WTC11 (cell line): ENCODE data around the gene HES6. TPM values are rescaled to one million over a fixed set of nuclear protein-coding genes. Genes with fewer than 3 reads are reported as not detected.

Experiments
- ATF1 ChIP-seq: sonication (generic); formaldehyde crosslinking; IDR thresholded peaks from 2 replicates; pipeline ENCODE4 v1.8.1; 2023; ENCODE audit warnings: mild to moderate bottlenecking, moderate library complexity, missing genetic modification reagents
- ESRRA ChIP-seq: sonication (generic); formaldehyde crosslinking; IDR thresholded peaks from 2 replicates; pipeline ENCODE4 v1.8.1; 2022; ENCODE audit warnings: mild to moderate bottlenecking, missing genetic modification reagents, borderline replicate concordance
- FOXJ3 ChIP-seq: sonication (generic); formaldehyde crosslinking; IDR thresholded peaks from 2 replicates; pipeline ENCODE4 v1.9.0; 2021; ENCODE audit warnings: missing genetic modification reagents, mild to moderate bottlenecking, borderline replicate concordance
- JAZF1 ChIP-seq: fragments of 250-450 bp; sonication (Bioruptor Pico); IDR thresholded peaks from 2 replicates; pipeline ENCODE4 v1.9.0; 2021; ENCODE audit warnings: moderate library complexity, mild to moderate bottlenecking, inconsistent platforms
- JUN ChIP-seq: sonication (generic); formaldehyde crosslinking; IDR thresholded peaks from 2 replicates; pipeline ENCODE4 v1.8.0; 2023; ENCODE audit warnings: mild to moderate bottlenecking, missing genetic modification reagents
- NFE2L1 ChIP-seq: sonication (generic); formaldehyde crosslinking; IDR thresholded peaks from 2 replicates; pipeline ENCODE4 v1.8.1; 2023; ENCODE audit warnings: missing genetic modification reagents
- RELA ChIP-seq: sonication (generic); formaldehyde crosslinking; IDR thresholded peaks from 2 replicates; pipeline ENCODE4 v1.8.1; 2022; ENCODE audit warnings: missing genetic modification reagents, mild to moderate bottlenecking, borderline replicate concordance
- SOX15 ChIP-seq: fragments of 250-450 bp; sonication (Bioruptor Pico); IDR thresholded peaks from 2 replicates; pipeline ENCODE4 v1.9.0; 2021; ENCODE audit warnings: mild to moderate bottlenecking
- ZNF219 ChIP-seq: sonication (generic); formaldehyde crosslinking; IDR thresholded peaks from 2 replicates; pipeline ENCODE4 v1.8.0; 2023; ENCODE audit warnings: missing genetic modification reagents, mild to moderate bottlenecking, borderline replicate concordance
- ZNF396 ChIP-seq: fragments of 250-450 bp; sonication (Bioruptor Pico); IDR thresholded peaks from 2 replicates; pipeline ENCODE4 v1.8.0; 2021; ENCODE audit warnings: mild to moderate bottlenecking, moderate library complexity, borderline replicate concordance
- ZNF416 ChIP-seq: fragments of 250-450 bp; sonication (Bioruptor Pico); IDR thresholded peaks from 2 replicates; pipeline ENCODE4 v1.9.0; 2021; ENCODE audit warnings: mild to moderate bottlenecking, inconsistent platforms
- total RNA-seq: library from RNA; stranded (reverse); gene quantifications from 3 replicates; pipeline ENCODE4 v1.2.3, GENCODE V29; 2021
- TF ChIP-seq, protein P1 (sequence below): fragments of 250-450 bp; sonication (Bioruptor Pico); IDR thresholded peaks from 2 replicates; pipeline ENCODE4 v1.9.0; 2021; ENCODE audit warnings: mild to moderate bottlenecking
- TF ChIP-seq, protein P2 (sequence below): sonication (generic); formaldehyde crosslinking; IDR thresholded peaks from 2 replicates; pipeline ENCODE4 v1.8.1; 2022; ENCODE audit warnings: missing genetic modification reagents, borderline replicate concordance
- TF ChIP-seq, protein P3 (sequence below): sonication (generic); formaldehyde crosslinking; IDR thresholded peaks from 2 replicates; pipeline ENCODE4 v1.8.0; 2022; ENCODE audit warnings: mild to moderate bottlenecking, missing genetic modification reagents
- TF ChIP-seq, protein P4 (sequence below): sonication (generic); formaldehyde crosslinking; IDR thresholded peaks from 2 replicates; pipeline ENCODE4 v1.8.0; 2023; ENCODE audit warnings: missing genetic modification reagents
- TF ChIP-seq, protein P5 (sequence below): fragments of 250-450 bp; sonication (Bioruptor Pico); IDR thresholded peaks from 2 replicates; pipeline ENCODE4 v1.9.0; 2021; ENCODE audit warnings: mild to moderate bottlenecking, borderline replicate concordance
- TF ChIP-seq, protein P6 (sequence below): fragments of 200-600 bp; IDR thresholded peaks from 2 replicates; pipeline ENCODE4 v1.8.0; 2022; ENCODE audit warnings: antibody characterized with exemption
- TF ChIP-seq, protein P7 (sequence below): fragments of 250-450 bp; sonication (Bioruptor Pico); IDR thresholded peaks from 2 replicates; pipeline ENCODE4 v1.8.0; 2021; ENCODE audit warnings: mild to moderate bottlenecking
- TF ChIP-seq, protein P8 (sequence below): sonication (generic); formaldehyde crosslinking; IDR thresholded peaks from 2 replicates; pipeline ENCODE4 v1.8.1; 2023; ENCODE audit warnings: mild to moderate bottlenecking, missing genetic modification reagents, borderline replicate concordance

Gene HES6
- total RNA-seq, 1 experiment from 2014 or later = 52.1 TPM

DNA sequence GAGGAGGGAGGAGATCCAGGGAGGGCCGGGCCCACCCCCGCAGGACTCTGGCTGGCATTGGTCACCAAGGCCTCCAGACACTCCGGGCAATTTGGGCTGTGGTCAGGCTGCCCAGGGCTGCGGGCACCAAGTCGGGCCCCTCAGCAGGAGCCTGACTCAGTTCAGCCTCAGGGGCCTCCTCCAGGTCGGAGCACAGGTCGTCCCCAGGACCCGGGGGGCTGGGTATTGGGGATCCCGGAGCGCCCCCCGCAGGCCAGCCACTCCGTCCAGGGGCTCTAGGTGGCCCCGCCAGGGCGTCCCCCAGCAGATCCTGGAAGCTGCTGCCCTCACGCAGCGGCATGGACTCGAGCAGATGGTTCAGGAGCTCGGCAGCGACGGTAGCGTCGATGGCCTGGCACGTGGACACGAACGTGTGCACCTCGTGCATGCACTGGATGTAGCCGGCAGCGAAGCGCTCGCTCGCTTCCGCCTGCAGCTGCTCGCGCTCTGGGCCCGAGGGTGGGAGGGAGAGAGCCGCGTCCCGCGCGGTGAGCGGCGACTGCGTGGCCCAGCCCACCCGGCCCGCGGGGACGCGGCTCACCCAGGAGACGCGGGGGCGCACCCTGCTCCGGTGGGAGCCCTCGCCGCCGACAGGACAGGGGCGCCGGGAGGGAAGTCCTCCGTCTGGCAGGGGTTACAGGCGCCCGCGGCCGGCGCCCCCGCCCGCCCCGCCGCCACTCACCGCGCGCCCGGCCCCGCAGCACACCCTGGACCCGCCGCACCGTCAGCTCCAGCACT lies 884 bp downstream of the HES6 start (continued):
- TF ChIP-seq, protein P1, sequence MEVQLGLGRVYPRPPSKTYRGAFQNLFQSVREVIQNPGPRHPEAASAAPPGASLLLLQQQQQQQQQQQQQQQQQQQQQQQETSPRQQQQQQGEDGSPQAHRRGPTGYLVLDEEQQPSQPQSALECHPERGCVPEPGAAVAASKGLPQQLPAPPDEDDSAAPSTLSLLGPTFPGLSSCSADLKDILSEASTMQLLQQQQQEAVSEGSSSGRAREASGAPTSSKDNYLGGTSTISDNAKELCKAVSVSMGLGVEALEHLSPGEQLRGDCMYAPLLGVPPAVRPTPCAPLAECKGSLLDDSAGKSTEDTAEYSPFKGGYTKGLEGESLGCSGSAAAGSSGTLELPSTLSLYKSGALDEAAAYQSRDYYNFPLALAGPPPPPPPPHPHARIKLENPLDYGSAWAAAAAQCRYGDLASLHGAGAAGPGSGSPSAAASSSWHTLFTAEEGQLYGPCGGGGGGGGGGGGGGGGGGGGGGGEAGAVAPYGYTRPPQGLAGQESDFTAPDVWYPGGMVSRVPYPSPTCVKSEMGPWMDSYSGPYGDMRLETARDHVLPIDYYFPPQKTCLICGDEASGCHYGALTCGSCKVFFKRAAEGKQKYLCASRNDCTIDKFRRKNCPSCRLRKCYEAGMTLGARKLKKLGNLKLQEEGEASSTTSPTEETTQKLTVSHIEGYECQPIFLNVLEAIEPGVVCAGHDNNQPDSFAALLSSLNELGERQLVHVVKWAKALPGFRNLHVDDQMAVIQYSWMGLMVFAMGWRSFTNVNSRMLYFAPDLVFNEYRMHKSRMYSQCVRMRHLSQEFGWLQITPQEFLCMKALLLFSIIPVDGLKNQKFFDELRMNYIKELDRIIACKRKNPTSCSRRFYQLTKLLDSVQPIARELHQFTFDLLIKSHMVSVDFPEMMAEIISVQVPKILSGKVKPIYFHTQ (CRISPR knock-in tag) = no peak
- peak; percentile 99 for TF ChIP-seq JUN (CRISPR knock-in tag)
- peak; percentile 98; the same call in 1 of the 2 replicates for TF ChIP-seq ATF1 (CRISPR knock-in tag)
- TF ChIP-seq ZNF219 = peak; percentile 99
- TF ChIP-seq, protein P2, sequence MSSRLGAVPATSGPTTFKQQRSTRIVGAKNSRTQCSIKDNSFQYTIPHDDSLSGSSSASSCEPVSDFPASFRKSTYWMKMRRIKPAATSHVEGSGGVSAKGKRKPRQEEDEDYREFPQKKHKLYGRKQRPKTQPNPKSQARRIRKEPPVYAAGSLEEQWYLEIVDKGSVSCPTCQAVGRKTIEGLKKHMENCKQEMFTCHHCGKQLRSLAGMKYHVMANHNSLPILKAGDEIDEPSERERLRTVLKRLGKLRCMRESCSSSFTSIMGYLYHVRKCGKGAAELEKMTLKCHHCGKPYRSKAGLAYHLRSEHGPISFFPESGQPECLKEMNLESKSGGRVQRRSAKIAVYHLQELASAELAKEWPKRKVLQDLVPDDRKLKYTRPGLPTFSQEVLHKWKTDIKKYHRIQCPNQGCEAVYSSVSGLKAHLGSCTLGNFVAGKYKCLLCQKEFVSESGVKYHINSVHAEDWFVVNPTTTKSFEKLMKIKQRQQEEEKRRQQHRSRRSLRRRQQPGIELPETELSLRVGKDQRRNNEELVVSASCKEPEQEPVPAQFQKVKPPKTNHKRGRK (CRISPR knock-in tag) = peak; percentile 87; the same call in 1 of the 2 replicates
- TF ChIP-seq, protein P3, sequence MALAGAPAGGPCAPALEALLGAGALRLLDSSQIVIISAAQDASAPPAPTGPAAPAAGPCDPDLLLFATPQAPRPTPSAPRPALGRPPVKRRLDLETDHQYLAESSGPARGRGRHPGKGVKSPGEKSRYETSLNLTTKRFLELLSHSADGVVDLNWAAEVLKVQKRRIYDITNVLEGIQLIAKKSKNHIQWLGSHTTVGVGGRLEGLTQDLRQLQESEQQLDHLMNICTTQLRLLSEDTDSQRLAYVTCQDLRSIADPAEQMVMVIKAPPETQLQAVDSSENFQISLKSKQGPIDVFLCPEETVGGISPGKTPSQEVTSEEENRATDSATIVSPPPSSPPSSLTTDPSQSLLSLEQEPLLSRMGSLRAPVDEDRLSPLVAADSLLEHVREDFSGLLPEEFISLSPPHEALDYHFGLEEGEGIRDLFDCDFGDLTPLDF (CRISPR knock-in tag) = peak; percentile 99
- no peak for TF ChIP-seq ZNF396
- peak; percentile 99 for TF ChIP-seq ESRRA (CRISPR knock-in tag)
- peak; percentile 99 for TF ChIP-seq NFE2L1 (CRISPR knock-in tag)
- TF ChIP-seq, protein P4, sequence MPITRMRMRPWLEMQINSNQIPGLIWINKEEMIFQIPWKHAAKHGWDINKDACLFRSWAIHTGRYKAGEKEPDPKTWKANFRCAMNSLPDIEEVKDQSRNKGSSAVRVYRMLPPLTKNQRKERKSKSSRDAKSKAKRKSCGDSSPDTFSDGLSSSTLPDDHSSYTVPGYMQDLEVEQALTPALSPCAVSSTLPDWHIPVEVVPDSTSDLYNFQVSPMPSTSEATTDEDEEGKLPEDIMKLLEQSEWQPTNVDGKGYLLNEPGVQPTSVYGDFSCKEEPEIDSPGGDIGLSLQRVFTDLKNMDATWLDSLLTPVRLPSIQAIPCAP (CRISPR knock-in tag) = peak; percentile 99
- TF ChIP-seq, protein P5, sequence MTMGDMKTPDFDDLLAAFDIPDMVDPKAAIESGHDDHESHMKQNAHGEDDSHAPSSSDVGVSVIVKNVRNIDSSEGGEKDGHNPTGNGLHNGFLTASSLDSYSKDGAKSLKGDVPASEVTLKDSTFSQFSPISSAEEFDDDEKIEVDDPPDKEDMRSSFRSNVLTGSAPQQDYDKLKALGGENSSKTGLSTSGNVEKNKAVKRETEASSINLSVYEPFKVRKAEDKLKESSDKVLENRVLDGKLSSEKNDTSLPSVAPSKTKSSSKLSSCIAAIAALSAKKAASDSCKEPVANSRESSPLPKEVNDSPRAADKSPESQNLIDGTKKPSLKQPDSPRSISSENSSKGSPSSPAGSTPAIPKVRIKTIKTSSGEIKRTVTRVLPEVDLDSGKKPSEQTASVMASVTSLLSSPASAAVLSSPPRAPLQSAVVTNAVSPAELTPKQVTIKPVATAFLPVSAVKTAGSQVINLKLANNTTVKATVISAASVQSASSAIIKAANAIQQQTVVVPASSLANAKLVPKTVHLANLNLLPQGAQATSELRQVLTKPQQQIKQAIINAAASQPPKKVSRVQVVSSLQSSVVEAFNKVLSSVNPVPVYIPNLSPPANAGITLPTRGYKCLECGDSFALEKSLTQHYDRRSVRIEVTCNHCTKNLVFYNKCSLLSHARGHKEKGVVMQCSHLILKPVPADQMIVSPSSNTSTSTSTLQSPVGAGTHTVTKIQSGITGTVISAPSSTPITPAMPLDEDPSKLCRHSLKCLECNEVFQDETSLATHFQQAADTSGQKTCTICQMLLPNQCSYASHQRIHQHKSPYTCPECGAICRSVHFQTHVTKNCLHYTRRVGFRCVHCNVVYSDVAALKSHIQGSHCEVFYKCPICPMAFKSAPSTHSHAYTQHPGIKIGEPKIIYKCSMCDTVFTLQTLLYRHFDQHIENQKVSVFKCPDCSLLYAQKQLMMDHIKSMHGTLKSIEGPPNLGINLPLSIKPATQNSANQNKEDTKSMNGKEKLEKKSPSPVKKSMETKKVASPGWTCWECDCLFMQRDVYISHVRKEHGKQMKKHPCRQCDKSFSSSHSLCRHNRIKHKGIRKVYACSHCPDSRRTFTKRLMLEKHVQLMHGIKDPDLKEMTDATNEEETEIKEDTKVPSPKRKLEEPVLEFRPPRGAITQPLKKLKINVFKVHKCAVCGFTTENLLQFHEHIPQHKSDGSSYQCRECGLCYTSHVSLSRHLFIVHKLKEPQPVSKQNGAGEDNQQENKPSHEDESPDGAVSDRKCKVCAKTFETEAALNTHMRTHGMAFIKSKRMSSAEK (CRISPR knock-in tag) = no peak
- TF ChIP-seq, protein P6, sequence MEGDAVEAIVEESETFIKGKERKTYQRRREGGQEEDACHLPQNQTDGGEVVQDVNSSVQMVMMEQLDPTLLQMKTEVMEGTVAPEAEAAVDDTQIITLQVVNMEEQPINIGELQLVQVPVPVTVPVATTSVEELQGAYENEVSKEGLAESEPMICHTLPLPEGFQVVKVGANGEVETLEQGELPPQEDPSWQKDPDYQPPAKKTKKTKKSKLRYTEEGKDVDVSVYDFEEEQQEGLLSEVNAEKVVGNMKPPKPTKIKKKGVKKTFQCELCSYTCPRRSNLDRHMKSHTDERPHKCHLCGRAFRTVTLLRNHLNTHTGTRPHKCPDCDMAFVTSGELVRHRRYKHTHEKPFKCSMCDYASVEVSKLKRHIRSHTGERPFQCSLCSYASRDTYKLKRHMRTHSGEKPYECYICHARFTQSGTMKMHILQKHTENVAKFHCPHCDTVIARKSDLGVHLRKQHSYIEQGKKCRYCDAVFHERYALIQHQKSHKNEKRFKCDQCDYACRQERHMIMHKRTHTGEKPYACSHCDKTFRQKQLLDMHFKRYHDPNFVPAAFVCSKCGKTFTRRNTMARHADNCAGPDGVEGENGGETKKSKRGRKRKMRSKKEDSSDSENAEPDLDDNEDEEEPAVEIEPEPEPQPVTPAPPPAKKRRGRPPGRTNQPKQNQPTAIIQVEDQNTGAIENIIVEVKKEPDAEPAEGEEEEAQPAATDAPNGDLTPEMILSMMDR = no peak
- TF ChIP-seq, protein P7, sequence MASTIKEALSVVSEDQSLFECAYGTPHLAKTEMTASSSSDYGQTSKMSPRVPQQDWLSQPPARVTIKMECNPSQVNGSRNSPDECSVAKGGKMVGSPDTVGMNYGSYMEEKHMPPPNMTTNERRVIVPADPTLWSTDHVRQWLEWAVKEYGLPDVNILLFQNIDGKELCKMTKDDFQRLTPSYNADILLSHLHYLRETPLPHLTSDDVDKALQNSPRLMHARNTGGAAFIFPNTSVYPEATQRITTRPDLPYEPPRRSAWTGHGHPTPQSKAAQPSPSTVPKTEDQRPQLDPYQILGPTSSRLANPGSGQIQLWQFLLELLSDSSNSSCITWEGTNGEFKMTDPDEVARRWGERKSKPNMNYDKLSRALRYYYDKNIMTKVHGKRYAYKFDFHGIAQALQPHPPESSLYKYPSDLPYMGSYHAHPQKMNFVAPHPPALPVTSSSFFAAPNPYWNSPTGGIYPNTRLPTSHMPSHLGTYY (CRISPR knock-in tag) = no peak
- TF ChIP-seq ZNF416 (CRISPR knock-in tag) = no peak
- peak; percentile 100 for TF ChIP-seq RELA (CRISPR knock-in tag)
- no peak for TF ChIP-seq SOX15 (CRISPR knock-in tag)
- TF ChIP-seq FOXJ3 (CRISPR knock-in tag) = peak; percentile 83; the same call in 1 of the 2 replicates
- no peak for TF ChIP-seq JAZF1
- TF ChIP-seq, protein P8, sequence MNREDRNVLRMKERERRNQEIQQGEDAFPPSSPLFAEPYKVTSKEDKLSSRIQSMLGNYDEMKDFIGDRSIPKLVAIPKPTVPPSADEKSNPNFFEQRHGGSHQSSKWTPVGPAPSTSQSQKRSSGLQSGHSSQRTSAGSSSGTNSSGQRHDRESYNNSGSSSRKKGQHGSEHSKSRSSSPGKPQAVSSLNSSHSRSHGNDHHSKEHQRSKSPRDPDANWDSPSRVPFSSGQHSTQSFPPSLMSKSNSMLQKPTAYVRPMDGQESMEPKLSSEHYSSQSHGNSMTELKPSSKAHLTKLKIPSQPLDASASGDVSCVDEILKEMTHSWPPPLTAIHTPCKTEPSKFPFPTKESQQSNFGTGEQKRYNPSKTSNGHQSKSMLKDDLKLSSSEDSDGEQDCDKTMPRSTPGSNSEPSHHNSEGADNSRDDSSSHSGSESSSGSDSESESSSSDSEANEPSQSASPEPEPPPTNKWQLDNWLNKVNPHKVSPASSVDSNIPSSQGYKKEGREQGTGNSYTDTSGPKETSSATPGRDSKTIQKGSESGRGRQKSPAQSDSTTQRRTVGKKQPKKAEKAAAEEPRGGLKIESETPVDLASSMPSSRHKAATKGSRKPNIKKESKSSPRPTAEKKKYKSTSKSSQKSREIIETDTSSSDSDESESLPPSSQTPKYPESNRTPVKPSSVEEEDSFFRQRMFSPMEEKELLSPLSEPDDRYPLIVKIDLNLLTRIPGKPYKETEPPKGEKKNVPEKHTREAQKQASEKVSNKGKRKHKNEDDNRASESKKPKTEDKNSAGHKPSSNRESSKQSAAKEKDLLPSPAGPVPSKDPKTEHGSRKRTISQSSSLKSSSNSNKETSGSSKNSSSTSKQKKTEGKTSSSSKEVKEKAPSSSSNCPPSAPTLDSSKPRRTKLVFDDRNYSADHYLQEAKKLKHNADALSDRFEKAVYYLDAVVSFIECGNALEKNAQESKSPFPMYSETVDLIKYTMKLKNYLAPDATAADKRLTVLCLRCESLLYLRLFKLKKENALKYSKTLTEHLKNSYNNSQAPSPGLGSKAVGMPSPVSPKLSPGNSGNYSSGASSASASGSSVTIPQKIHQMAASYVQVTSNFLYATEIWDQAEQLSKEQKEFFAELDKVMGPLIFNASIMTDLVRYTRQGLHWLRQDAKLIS (CRISPR knock-in tag) = peak; percentile 97; the same call in 1 of the 2 replicates
